Fibroblast of lung (primary cell): ENCODE results near the gene PXN. TPM values are rescaled to one million over a fixed set of nuclear protein-coding genes. Genes with fewer than 3 reads are reported as not detected.

ENCODE experiments used
- DNase-seq, 2 donors: peaks; one replicate each; pipeline versions ENCODE4 v3.0.0 to v3.0.0-alpha.2; 2010; ENCODE audit warnings: low read depth in 2 of 2
- H2AFZ ChIP-seq: 2 replicates; pipeline ENCODE4 v1.5.1; 2012; ENCODE audit warnings: low read length, control low read depth, inconsistent platforms
- H3K27ac ChIP-seq: 2 replicates; pipeline ENCODE4 v1.5.1; 2011; ENCODE audit warnings: low read length, control low read depth; ENCODE audit not compliant: insufficient read depth
- H3K27me3 ChIP-seq: 2 replicates; pipeline ENCODE4 v1.5.1; 2011; ENCODE audit warnings: mild to moderate bottlenecking, low read length; ENCODE audit not compliant: control insufficient read depth, insufficient read depth
- H3K36me3 ChIP-seq: 2 replicates; pipeline ENCODE4 v1.5.1; 2011; ENCODE audit warnings: low read length; ENCODE audit not compliant: control insufficient read depth, insufficient read depth
- H3K4me1 ChIP-seq: 2 replicates; pipeline ENCODE4 v1.5.1; 2011; ENCODE audit warnings: low read length; ENCODE audit not compliant: control insufficient read depth, insufficient read depth; ENCODE audit errors: extremely low read depth
- H3K4me2 ChIP-seq: 2 replicates; pipeline ENCODE4 v1.5.1; 2011; ENCODE audit warnings: low read length, control low read depth; ENCODE audit not compliant: insufficient read depth; ENCODE audit errors: extremely low read depth
- H3K4me3 ChIP-seq, 4 experiments: fragments of 200-600 bp in 1 of 4; sonication (generic) in 1 of 4; replicated peaks in 1 of 4; 2 replicates each; pipeline ENCODE4 v1.5.1; 2011 to 2016; ENCODE audit warnings: low read length in 4 of 4, low read depth in 3 of 4, mild to moderate bottlenecking in 3 of 4, control low read depth in 2 of 4, inconsistent platforms in 1 of 4, mixed read lengths in 1 of 4; ENCODE audit not compliant: insufficient read depth in 1 of 4; ENCODE audit errors: control extremely low read depth in 1 of 4
- H3K79me2 ChIP-seq: 2 replicates; pipeline ENCODE4 v1.5.1; 2012; ENCODE audit warnings: mild to moderate bottlenecking, low read length, inconsistent platforms; ENCODE audit not compliant: control insufficient read depth, insufficient read depth
- H3K9ac ChIP-seq: 2 replicates; pipeline ENCODE4 v1.5.1; 2011; ENCODE audit warnings: mild to moderate bottlenecking, low read length, control low read depth; ENCODE audit not compliant: insufficient read depth
- H3K9me3 ChIP-seq: 2 replicates; pipeline ENCODE4 v1.5.1; 2012; ENCODE audit warnings: low read depth, low read length; ENCODE audit not compliant: control insufficient read depth, insufficient read depth
- H4K20me1 ChIP-seq: 2 replicates; pipeline ENCODE4 v1.5.1; 2011; ENCODE audit warnings: low read length; ENCODE audit not compliant: control insufficient read depth, insufficient read depth; ENCODE audit errors: extremely low read depth
- CTCF ChIP-seq, 2 donors: IDR thresholded peaks in 1 of 2; conservative IDR thresholded peaks in 1 of 2; 1 replicate in 1 of 2; 2 replicates in 1 of 2; pipeline ENCODE4 v1.5.1; 2011 to 2012; ENCODE audit warnings: low read length in 2 of 2, control low read depth in 1 of 2, inconsistent platforms in 1 of 2, low read depth in 1 of 2, mild to moderate bottlenecking in 1 of 2
- EZH2 ChIP-seq: IDR thresholded peaks from 2 replicates; pipeline ENCODE4 v1.5.1; 2012; ENCODE audit warnings: low read length, control low read depth, mild to moderate bottlenecking; ENCODE audit errors: missing control alignments
- polyA plus RNA-seq, 2 donors: library from polyadenylated mRNA; depleted of rRNA in 1 of 2; stranded (reverse) in 1 of 2; unstranded in 1 of 2; fragments of >200 nt; gene quantifications; 2 replicates each; pipeline ENCODE4 v1.2.1, GENCODE V29; 2011 to 2012; ENCODE audit warnings: missing spikeins in 1 of 2
- total RNA-seq: library from RNA; depleted of rRNA; stranded (reverse); fragments of >200 nt; gene quantifications from 2 replicates; pipeline ENCODE4 v1.2.1, GENCODE V29; 2014

The PXN gene
- total and polyA plus RNA-seq, 2 donors (not counting 1 experiment from before 2014, with no cell fraction given), result 21.5 to 31.4 TPM

- DNase-seq, result no peak
- no peak overlapping the region for H3K9ac ChIP-seq
- no peaks in the 10 kb centered on the region for H3K9me3 ChIP-seq
- H3K4me2 ChIP-seq, result no peak overlapping the region
- no peak overlapping the region for H3K27ac ChIP-seq
- H4K20me1 ChIP-seq, result no peaks in the 10 kb centered on the region
- H3K79me2 ChIP-seq, result peaks cover 34% of the 10 kb centered on the region
- peaks cover 3% of the 10 kb centered on the region for H3K4me1 ChIP-seq
- no peak for TF ChIP-seq CTCF (conservative IDR thresholded peaks at IDR 0.05 in 1 of 2, IDR thresholded peaks at IDR 0.05 in 1 of 2; ENCODE audit: low read depth in 1 of 2, low read length in 2 of 2)
- TF ChIP-seq EZH2, result no peak
- no peak overlapping the region for H2AFZ ChIP-seq
- H3K27me3 ChIP-seq, result no peaks in the 10 kb centered on the region
- peaks cover 45% of the 10 kb centered on the region for H3K36me3 ChIP-seq
- no peak overlapping the region for H3K4me3 ChIP-seq
Observed at GRCh38 chr12:120221576-120221900, 44.0 kb downstream of the PXN start.

GRCh38 chr12:120220838-120221575 is 44.5 kb downstream of the PXN start:
- Histone ChIP-seq H2AFZ (no peak overlapping the region), H4K20me1 (no peaks in the 10 kb centered on the region), H3K9me3 (no peaks in the 10 kb centered on the region), H3K9ac (no peak overlapping the region), H3K27me3 (no peaks in the 10 kb centered on the region), H3K36me3 (peaks cover 46% of the 10 kb centered on the region), H3K27ac (no peak overlapping the region), H3K4me3 (no peak overlapping the region), H3K4me1 (peaks cover 3% of the 10 kb centered on the region), H3K4me2 (no peak overlapping the region), H3K79me2 (peaks cover 29% of the 10 kb centered on the region)
- DNase-seq, result no peak
- TF ChIP-seq CTCF (conservative IDR thresholded peaks at IDR 0.05 in 1 of 2, IDR thresholded peaks at IDR 0.05 in 1 of 2; ENCODE audit: low read depth in 1 of 2, low read length in 2 of 2) (no peak), EZH2 (no peak)

GRCh38 chr12:120218680-120219606 is 46.6 kb downstream of the PXN start:
- no peak for TF ChIP-seq EZH2
- TF ChIP-seq CTCF (conservative IDR thresholded peaks at IDR 0.05 in 1 of 2, IDR thresholded peaks at IDR 0.05 in 1 of 2; ENCODE audit: low read depth in 1 of 2, low read length in 2 of 2), result no peak
- DNase-seq, result no peak
- Histone ChIP-seq H3K4me1 (no peaks in the 10 kb centered on the region), H3K9ac (no peak overlapping the region), H3K27me3 (no peaks in the 10 kb centered on the region), H3K36me3 (peaks cover 51% of the 10 kb centered on the region), H3K4me2 (no peak overlapping the region), H3K4me3 (no peak overlapping the region), H3K27ac (no peak overlapping the region), H2AFZ (no peak overlapping the region), H3K9me3 (no peaks in the 10 kb centered on the region), H4K20me1 (no peaks in the 10 kb centered on the region), H3K79me2 (peaks cover 8% of the 10 kb centered on the region)
